GM18511 (cell line): ENCODE results near the gene VCP.

ENCODE experiments used
- ATAC-seq: cut with Tn5 transposase; IDR thresholded peaks from one replicate; pipeline ENCODE4 v1.9.1; 2021; ENCODE audit warnings: mild to moderate bottlenecking, moderate library complexity; ENCODE audit not compliant: unreplicated experiment

VCP gene

DNA sequence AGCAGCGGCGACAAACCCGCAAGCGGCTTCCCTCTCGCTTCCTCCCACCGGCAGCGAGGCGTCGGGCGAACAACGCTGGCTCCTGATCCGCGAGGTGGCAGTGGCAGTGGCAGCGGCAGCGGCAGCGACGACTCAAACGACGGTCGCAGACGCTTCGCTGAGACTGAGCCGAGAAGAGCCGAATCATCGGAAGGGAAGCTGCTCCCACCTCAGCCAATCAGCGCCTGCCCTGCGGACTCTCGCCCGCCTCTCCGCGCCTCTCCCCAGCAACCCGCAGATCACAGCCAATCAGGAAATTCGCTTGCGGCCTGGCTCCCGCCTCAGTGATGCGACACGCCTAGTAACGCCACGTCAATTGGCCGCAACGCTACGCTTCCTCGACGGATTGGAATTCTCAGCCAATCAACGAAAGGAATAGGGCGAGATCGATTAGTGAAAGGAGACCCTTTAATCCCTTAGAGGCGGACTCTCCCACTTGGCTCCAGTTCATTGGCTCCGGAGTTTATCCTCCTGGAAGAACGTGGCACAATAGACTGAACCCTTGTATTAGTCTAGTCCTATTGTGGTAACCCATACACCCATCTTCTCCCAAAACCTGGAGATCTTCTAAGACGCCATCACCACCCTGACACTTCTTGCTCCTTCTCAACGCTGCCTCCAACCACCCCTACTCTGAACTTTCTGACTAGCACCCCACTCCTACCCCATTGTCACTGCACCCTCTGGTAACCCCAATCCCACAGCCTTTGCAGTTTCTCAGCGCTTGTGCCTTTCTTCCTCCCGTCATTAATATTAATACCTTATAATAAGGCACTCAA, at the start of gene VCP:
VCP (minus strand) TSS at position 165 of the 818 bp plus-strand sequence. CDS start 272 bp downstream, outside the sequence.
- ATAC-seq = peak; percentile 92

DNA sequence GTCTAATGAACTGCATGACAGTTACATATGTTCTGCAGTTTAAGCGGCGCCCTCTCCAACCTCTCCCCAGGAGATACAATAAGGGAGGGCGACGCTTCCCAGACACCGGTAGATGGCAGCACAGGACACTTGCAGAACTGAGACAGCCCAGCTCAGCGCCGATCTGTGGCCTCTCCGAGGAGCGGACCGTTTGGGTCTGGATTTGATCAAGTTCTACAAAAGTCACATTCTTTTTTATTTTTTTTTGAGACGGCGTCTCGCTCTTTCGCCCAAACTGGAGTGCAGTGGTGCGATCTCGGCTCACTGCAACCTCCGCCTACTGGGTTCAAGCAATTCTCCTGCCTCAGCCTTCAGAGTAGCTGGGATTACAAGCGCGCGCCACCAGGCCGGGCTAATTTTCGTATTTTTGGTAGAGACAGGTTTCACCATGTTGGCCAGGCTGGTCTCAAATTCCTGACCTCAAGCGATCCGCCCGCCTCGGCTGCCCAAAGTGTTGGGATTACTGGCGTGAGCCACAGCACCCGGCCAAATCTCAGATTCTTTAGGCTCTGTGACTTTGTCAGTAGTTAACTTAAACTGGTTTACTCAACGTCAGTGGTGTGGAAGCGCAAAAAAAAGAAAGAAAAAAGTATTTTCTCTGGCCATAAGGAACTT, 44.6 kb upstream of the VCP start:
- ATAC-seq = peak; percentile 56

DNA sequence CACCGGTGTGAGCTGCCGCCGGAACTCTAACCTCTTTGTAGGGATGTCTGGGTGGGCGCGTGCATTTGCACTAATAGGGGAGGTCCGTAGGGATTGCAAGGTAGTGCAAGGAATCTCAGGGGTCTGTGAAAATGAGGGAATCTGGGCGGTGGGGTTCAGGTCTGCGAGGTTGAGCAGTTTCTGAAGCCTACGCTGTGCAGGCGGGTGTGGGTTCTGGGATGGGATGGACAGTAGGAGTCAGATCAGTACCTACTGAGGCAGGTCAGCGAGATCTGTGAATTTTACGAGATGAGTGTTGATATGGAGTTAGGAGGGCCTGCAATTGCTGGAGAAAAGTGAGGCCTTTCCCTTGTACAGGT, 44.1 kb upstream of the VCP start:
- peak; percentile 3 for ATAC-seq

DNA sequence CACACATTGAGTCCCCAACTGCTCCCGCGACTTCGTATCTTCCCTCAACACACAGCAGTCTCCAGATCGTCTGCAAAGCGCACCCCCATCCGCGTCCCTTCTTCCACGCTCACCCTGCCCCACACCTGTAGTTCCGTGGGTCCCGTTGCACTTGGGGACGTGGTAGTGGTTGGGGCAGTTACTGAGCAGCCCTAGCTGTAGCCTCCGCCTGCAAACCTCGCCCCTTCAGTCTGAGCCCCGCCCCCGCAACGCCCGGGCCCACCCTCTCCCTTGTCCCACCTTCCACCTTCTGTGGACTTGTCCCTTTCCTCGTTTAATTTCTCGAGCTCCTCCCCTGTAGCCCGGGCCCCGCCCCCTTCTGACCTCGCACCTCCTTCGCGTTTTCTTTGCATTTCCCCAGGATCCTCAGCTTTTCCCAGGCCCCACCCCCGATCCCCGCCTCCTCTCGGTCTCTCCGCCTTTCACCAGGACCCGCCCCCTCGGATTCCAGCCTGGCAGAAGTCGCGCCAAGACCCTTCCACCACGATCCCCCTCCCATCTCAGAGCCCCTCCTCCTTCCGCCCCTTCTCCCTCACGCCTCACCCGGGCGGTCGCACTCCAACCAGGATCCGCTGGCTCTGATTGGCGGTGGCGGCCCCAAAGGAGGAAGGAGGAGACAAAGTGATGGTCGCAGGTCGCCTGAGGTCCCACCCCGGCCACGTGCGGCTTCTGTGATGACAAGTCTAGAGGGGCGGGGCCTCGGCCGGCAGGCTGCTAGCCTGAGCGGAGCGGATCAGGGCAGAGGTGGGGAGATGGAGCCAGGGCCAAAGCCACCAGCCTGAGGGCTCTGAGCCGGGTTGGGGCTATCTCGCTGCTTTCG, 43.5 kb upstream of the VCP start, which contains the start of gene ATOSB:
ATOSB (minus strand) TSS at position 183 of the 859 bp plus-strand sequence. CDS start 7,588 bp downstream, outside the sequence.
- peak; percentile 70 for ATAC-seq

DNA sequence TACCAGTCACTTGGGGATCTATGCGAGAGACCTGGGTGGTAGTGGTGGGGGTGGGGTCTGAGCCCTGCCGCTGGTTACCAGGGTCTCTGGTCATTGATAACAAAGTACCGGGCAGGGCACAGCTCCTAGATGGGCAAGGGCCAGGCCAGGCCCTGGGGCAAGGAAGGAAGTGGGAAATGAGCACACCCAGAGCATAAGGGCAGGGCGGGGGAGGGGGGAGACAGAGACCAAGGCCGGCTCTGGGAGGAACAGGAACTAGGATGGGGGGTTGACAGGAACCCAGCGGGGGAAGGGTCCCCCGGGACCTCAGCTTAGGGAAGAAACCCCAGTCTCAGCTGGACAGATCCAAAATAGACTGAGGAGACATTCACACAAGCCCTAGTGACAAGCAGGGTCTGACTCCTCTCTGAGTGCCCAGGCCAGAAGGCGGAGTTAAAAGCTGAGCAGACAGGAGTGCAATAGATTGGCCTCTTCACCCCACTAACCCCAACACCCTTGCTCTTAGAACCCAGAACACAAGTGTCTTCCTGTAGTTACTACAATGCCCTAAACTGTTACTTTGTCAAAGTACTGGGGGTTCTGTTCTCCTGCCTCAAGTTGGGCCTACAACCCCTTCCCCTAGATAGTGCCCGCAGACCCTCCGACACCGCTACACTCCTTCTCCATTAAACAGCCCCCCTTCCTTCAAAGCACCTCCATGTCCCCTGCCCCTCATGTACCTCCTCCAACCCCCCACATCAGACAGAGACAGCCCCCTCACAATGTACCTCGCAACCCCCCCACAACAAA, 42.6 kb upstream of the VCP start:
- no peak for ATAC-seq

DNA sequence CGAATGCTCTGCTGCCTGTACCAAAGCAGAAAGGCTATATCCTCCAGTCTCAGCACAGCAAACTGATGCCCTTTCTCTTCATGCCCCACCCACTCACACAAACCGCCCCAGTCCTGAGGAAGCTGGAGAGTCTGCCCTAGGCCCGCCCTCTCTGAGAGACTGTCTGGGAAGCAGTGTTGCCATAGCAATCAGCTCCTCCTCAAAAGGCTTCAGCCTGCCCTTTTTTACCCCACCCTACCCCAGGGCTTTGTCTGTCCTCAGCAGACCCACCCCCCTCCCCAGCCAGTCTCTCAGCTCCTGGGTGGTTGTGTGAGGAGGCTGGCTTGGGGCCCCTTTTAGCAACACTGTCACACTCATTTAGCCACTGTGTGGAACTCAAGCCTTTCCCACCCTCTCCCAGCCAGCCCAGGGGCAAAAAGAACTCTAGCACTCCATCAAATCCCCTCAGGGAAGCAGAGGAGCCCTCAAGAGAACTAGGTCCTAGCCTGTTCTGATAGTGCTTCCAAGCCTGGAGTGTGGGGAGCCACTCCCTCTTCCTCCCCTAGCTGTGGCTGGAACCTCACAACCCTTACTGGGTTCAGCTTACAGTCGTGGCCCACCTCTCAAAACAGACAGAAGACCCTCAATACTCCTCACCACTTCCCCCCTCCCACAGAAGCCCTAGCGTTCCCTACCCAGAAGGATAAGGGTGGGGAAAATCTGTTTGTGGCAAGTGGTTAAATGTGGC, 41.9 kb upstream of the VCP start:
- ATAC-seq = peak; percentile 20

DNA sequence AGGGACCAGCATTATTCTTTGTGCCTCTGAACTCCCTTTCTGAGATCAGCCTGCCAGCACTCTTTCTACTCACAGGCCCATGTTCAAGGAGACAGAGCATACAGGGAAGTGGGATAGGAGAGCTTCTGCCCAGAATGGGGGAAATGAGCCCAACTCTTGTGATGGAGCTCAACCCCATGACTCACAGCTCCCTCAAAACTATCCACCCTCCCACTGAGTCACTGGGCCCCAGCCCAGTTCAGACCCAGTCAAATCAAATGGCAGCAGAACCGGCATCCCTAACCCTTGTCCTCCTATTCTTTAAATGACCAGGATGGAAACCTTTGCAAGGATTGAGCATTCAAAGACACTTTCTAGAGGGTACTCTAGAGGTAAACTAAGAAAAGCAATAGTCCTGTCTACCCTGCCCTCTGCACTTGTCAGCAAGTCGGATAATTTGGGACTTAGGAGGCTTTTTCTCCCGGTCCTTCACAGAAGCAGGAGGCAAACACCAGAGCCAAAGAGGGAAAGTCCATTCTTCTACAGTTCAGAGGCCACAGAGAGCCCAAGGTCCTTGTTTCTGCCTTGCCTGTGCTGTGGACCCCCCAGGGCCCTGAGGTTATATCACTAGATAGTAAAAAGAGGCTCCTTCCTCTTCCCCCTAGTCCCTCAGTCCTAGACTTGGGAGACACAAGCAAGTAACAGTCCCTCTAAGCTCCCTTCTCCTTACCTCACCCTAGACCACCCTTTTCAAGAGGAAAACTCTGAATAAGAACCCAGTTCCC, 40.0 kb upstream of the VCP start:
- no peak for ATAC-seq

DNA sequence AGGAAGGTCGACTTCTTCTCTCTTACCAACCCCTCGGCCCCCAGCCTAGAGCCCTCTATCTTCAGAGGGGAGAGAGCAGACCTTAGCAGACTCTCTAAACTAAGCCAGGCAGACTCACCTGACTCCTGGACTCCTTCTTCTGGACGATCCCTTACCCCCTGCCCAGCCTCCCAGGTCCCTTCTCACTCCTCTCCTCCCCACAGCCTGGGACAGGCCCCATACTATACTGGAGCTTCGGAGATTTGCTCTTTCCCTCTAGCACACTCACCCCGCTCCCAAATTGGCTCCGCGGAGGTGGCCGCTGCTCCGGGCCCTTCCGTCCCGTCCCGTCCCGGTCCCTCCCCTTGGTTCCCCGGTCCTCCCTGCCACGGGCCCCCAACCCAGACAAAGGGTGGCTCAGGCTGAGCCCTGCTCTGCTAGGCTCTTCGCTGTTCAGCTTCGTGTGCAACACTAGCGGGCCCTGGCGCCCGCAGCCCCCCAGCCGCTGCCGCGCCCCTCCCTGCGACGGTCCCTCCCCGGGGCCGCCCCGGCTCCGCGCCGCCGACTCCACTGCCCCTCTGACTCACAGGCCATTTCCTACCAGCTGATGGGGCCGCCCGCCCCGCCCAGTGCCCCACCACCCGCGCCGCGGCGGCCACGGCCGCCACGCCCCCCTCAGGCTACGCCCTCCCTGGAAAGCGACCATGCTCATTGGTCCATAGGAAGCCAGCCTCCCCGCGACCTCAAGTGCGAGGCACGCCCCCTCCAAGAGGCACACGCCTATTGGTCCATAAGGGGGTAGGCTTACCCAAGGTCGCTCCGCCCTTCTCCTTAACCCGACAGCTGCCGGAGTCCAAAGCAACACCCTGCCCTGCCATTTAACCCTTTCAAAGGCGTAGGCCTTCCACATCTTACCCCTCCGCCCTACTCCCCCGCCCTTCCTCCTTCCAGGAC, 38.8 kb upstream of the VCP start:
- peak; percentile 71 for ATAC-seq

DNA sequence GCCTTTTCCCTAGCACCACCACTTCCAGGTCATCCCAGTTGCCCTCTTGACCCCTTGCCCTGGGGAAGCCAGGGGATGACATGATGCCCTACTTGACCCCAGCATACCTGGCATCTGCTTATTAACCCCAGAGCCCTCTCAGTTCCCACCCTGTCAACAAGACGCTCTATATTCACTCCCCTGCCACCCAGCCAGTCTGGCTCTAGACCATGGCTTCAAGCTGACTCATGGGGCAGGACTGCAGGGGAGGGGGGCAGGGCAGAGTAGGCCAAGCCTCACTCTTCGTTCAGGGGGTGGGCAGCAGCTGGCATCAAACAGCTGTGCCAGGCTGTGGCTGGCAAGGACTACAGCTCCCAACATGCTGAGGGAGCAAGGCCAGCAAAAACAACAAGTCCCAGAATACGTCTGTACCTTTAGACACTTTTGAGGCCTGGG, 37.9 kb upstream of the VCP start:
- no peak for ATAC-seq

DNA sequence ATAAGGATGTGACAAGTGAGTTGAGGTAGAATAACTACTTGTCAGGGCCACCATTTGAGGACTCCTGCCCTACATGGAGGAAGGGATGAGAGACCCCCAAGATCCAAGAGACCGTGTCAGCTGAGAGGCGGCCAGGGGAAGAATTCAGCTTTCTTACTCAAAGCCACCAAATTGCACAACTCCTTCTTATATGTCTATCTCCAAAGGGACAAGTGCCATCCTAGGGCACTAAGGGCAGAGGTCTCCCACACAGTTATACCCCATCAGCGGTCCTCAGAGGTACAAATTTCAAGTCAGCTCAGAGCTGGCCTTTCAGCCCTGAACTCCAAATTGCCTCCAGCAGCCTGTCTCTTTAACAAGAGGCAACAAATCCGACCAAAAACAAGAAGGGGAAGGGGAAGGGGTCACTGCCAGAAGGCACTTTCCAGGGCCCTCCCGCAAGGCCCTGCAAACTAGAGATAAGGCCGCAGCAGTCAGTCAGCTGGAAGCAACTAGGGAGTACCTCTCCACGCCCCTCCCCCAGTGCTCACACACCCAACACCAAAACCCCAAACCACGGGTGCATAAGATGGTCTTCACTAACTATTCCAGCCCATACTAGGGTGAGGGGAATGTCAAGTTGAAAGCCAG, 36.6 kb upstream of the VCP start:
- no peak for ATAC-seq

DNA sequence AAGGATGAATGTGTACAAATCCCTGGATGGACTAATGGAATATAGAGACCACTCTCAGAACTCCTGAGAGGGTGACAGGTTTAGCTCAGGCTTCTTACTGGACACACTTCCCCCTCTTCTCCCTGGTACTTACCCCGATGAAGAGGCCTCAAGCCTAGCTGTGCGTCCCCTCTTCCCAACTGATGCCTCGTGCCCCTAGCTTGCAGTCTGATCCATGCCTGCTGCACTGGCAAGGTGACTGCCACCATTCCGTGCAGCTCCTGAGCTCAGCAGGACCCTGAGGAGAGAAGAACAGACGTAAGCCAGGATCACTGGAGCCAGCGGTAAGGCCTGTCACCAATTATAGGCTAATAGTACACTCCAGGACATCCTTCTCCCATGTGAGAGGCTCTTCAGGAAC, 36.0 kb upstream of the VCP start:
- no peak for ATAC-seq

DNA sequence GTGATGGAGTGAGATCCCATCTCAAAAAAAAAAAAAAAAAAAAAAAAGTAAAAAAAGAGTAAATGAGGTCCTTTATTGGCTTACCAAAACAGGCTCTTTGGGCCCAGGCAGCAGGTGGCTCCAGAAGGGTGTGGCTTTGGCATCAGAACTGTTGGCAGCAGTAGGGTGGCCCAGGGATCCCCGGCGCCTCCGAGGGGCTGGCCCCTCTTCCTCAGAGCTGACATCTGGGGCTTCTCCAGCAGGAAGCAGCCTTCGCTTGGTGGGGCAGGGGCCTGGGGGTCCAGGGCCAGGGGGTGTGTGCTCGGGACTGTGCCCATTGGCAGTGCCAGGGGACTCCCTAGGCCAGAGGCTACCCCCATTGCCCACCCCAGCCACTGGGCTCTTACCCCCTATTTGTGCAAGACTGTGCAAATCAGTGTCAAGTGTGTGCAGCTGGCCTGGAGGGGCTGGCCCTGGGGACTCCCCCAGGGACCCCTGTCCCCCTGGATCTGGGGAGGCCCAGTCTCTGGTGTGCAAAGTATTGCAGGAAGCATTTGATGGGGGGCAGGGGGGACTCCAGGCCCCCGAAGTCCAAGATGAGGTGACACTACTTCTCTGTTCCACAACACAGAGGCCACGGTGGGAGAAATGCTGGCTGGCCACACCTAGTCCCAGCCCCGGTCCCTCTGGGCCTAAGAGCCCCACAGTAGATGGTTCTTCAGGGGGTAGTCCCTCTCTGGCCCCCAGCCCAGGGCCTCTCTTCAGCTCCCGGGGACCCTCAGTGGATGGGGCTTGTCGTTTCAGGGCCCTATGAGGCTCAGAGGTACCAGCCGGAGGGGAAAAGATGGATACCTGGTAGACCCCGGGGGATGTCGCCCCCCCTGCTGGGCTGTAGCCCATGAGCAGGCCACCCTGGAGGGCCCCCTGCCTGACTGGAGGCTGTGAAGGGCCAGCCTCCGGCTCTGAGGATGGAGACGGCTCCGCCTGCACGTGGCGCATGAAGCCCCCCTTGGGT, 35.2 kb upstream of the VCP start:
- ATAC-seq = no peak

DNA sequence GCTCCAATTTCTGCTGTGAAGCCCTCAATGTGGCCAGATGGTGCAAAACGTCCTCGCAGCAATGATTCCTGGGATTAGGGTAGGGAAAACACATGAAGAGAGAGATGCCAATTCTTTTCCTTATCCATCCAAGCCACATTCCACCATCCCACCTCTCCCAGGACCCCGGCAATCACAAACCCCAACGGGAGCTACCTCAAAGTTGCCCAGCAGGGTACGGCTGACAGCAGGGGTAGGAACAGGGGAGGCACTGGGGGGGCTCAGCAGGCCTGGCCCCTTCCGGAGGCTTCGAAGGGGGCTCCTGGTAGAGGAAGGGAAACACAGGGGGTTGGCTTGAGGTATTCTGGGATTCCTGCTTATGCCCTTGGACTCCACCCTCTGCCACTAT, 33.9 kb upstream of the VCP start:
- ATAC-seq = no peak

DNA sequence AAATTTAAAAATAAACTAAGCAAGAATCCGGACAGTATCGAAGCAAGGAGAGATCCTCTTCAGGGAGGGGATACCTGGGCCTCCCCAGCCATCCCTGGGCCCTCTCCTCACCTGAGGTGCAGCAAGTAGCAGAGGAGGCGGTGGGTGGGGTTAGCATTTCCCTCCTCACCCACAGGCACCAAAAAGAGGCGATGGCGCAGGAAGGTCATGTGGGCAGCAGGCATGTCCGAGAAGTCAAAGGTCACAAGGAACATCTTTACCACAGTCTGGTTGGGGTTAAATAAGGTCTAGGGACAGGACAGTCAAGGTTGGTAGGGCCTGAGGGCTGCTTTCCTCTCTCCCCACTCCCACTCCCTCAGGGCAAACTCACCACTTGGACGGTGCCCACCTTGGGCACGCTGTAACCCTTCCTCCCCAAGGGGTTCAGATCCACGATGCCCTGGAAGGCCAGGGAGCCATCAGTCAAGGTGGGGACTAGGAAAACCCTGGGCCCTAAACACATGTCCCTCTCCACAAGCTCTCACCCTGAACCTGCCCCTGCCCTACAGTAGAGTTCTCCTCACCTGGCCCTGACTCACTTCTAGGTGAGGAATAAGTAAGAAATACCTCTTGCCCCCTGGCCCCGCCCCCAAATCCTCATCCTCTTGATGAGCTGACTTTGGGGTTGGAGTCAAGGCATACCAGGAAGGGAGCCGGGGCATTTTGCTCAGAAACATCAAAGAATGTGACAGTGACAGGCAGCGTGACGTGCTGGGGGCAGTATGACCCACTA, 33.3 kb upstream of the VCP start:
- no peak for ATAC-seq

DNA sequence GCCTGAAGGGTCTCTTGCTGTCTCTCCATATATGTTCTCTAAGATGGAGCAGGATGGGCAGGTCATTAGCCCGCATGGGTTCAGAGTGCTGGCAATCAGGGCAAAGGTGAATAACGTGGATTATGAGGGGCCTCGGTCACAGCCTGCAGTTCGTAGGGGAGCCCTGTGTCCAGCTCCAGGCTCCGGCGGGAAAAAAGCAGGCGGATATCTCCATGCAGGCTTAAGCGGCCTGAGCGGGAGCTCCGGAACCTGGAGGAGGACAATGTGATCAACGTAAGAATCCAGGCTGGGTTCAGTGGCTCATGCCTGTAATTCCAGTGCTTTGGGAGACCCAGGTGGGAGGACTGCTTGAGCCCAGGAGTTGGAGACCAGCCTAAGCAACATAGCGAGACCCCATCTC, 32.7 kb upstream of the VCP start:
- ATAC-seq = no peak

DNA sequence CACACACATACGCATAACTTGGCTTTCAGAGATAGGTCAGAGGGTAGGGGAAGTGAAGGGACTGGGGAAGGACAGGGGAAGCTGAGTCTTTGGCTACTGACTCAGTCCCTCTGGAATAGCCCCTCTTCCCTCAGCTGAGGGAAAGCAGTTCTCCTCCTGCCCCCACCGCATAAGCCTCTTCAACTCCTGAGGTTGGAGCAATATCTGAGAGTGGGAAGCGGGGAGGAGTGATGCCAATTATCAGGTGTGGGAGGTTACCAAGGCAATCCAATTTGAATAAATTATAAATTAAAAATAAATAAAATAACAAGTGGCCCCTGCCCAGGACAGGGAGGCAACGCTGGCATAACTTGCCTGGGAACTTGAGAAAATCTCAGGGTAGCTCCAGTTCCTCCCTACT, 32.2 kb upstream of the VCP start:
- no peak for ATAC-seq
